NT2/D1 (cell line): Measurements from ENCODE around the gene HHLA2.

ENCODE experiments used
- DNase-seq: peaks from one replicate; pipeline ENCODE4 v3.0.0-alpha.2; 2011; ENCODE audit warnings: low read depth, low spot score
- H3K27me3 ChIP-seq: 2 replicates; pipeline ENCODE4 v1.6.0; 2011; ENCODE audit warnings: mild to moderate bottlenecking; ENCODE audit not compliant: insufficient read length, insufficient read depth
- H3K36me3 ChIP-seq: 2 replicates; pipeline ENCODE4 v1.6.1; 2011; ENCODE audit warnings: mild to moderate bottlenecking, low read length, mixed read lengths; ENCODE audit not compliant: insufficient read depth, insufficient read length
- H3K4me1 ChIP-seq: 2 replicates; pipeline ENCODE4 v1.5.1; 2011; ENCODE audit not compliant: insufficient read depth, insufficient read length
- H3K4me3 ChIP-seq: 2 replicates; pipeline ENCODE4 v1.5.1; 2011; ENCODE audit warnings: low read depth; ENCODE audit not compliant: insufficient read length
- H3K9ac ChIP-seq: 2 replicates; pipeline ENCODE4 v1.6.0; 2011; ENCODE audit warnings: low read depth; ENCODE audit not compliant: insufficient read length
- H3K9me3 ChIP-seq: 2 replicates; pipeline ENCODE4 v1.5.1; 2011; ENCODE audit warnings: mild to moderate bottlenecking, low read length; ENCODE audit not compliant: insufficient read depth
- SUZ12 ChIP-seq: IDR thresholded peaks from 2 replicates; pipeline ENCODE4 v1.6.1; 2011; ENCODE audit not compliant: insufficient read length, insufficient read depth; ENCODE audit errors: extremely low read depth
- YY1 ChIP-seq: IDR thresholded peaks from 2 replicates; pipeline ENCODE4 v1.6.1; 2011; ENCODE audit not compliant: insufficient read length, insufficient read depth
- ZNF274 ChIP-seq: IDR thresholded peaks from 2 replicates; pipeline ENCODE4 v1.6.1; 2011; ENCODE audit warnings: mild to moderate bottlenecking, low read depth, low read length

The HHLA2 gene

GRCh38 chr3:108289159-108289558, 7.2 kb upstream of the HHLA2 start:
- DNase-seq: no peak
- Histone ChIP-seq H3K9me3 (no peaks in the 10 kb centered on the region), H3K4me3 (no peak overlapping the region), H3K9ac (no peak overlapping the region), H3K36me3 (no peaks in the 10 kb centered on the region), H3K4me1 (no peaks in the 10 kb centered on the region), H3K27me3 (no peaks in the 10 kb centered on the region)
- TF ChIP-seq SUZ12 (no peak), ZNF274 (no peak), YY1 (no peak)

GRCh38 chr3:108292450-108292849, 3.9 kb upstream of the HHLA2 start:
- Histone ChIP-seq H3K4me3 (no peak overlapping the region), H3K9ac (no peak overlapping the region), H3K9me3 (no peaks in the 10 kb centered on the region), H3K27me3 (no peaks in the 10 kb centered on the region), H3K36me3 (no peaks in the 10 kb centered on the region), H3K4me1 (no peaks in the 10 kb centered on the region)
- no peak for TF ChIP-seq ZNF274
- TF ChIP-seq SUZ12: no peak
- TF ChIP-seq YY1: no peak
- DNase-seq: no peak

GRCh38 chr3:108292905-108293328, 3.4 kb upstream of the HHLA2 start:
- Histone ChIP-seq H3K4me1 (no peaks in the 10 kb centered on the region), H3K4me3 (no peak overlapping the region)
- no peak for DNase-seq

GRCh38 chr3:108293858-108294257, 2.5 kb upstream of the HHLA2 start:
- no peak overlapping the region for H3K9ac ChIP-seq
- no peaks in the 10 kb centered on the region for H3K9me3 ChIP-seq
- no peaks in the 10 kb centered on the region for H3K36me3 ChIP-seq
- H3K4me1 ChIP-seq: no peaks in the 10 kb centered on the region
- H3K27me3 ChIP-seq: no peaks in the 10 kb centered on the region
- no peak for DNase-seq
- no peak for TF ChIP-seq SUZ12
- TF ChIP-seq YY1: no peak
- no peak for TF ChIP-seq ZNF274
- no peak overlapping the region for H3K4me3 ChIP-seq

More at GRCh38 chr3:108292905-108293328, 3.4 kb upstream of the HHLA2 start:
- no peak for TF ChIP-seq ZNF274
- TF ChIP-seq SUZ12: no peak
- TF ChIP-seq YY1: no peak
- H3K27me3 ChIP-seq: no peaks in the 10 kb centered on the region
- H3K36me3 ChIP-seq: no peaks in the 10 kb centered on the region
- H3K9me3 ChIP-seq: no peaks in the 10 kb centered on the region
- H3K9ac ChIP-seq: no peak overlapping the region

- Histone ChIP-seq H3K4me1 (no peaks in the 10 kb centered on the region), H3K9ac (no peak overlapping the region), H3K9me3 (no peaks in the 10 kb centered on the region), H3K27me3 (no peaks in the 10 kb centered on the region), H3K36me3 (no peaks in the 10 kb centered on the region), H3K4me3 (no peak overlapping the region)
- no peak for TF ChIP-seq YY1
- TF ChIP-seq SUZ12: no peak
- TF ChIP-seq ZNF274: no peak
- DNase-seq: no peak
These were observed 750 bp upstream of the HHLA2 start for GRCh38 chr3:108295421-108296175.

GRCh38 chr3:108297647-108298046, 1.3 kb downstream of the HHLA2 start:
- H3K9me3 ChIP-seq: no peaks in the 10 kb centered on the region
- H3K4me1 ChIP-seq: no peaks in the 10 kb centered on the region
- H3K9ac ChIP-seq: no peak overlapping the region
- no peak for DNase-seq
- no peaks in the 10 kb centered on the region for H3K27me3 ChIP-seq
- no peaks in the 10 kb centered on the region for H3K36me3 ChIP-seq
- no peak overlapping the region for H3K4me3 ChIP-seq
- no peak for TF ChIP-seq SUZ12
- no peak for TF ChIP-seq ZNF274
- no peak for TF ChIP-seq YY1

GRCh38 chr3:108298056-108298455, 1.7 kb downstream of the HHLA2 start:
- Histone ChIP-seq H3K9me3 (no peaks in the 10 kb centered on the region), H3K36me3 (no peaks in the 10 kb centered on the region), H3K27me3 (no peaks in the 10 kb centered on the region), H3K4me1 (no peaks in the 10 kb centered on the region), H3K4me3 (no peak overlapping the region), H3K9ac (no peak overlapping the region)
- DNase-seq: no peak
- TF ChIP-seq YY1: no peak
- no peak for TF ChIP-seq SUZ12
- TF ChIP-seq ZNF274: no peak
